ENCODE results near the gene ID3. TPM values are rescaled to one million over a fixed set of nuclear protein-coding genes. Genes with fewer than 3 reads are reported as not detected.

The ID3 gene
- total and polyA plus RNA-seq, 9 of the 15 experiments (the other 6 are each of a cell fraction or from before 2014, with no cell fraction given): 6.8 to 59.8 (median 23.5) TPM

GRCh38 chr1:23548704-23549143, 10.6 kb downstream of the ID3 start (continued):
- no peak for TF ChIP-seq RFX5 (IDR thresholded peaks at IDR 0.05; ENCODE audit: low read depth, low read length)
- TF ChIP-seq TAF9B (IDR thresholded peaks at IDR 0.05; ENCODE audit: partially characterized antibody): no peak
- TF ChIP-seq NFIC (IDR thresholded peaks at IDR 0.05): peak; percentile 45; the same call in 1 of the 2 replicates

DNA sequence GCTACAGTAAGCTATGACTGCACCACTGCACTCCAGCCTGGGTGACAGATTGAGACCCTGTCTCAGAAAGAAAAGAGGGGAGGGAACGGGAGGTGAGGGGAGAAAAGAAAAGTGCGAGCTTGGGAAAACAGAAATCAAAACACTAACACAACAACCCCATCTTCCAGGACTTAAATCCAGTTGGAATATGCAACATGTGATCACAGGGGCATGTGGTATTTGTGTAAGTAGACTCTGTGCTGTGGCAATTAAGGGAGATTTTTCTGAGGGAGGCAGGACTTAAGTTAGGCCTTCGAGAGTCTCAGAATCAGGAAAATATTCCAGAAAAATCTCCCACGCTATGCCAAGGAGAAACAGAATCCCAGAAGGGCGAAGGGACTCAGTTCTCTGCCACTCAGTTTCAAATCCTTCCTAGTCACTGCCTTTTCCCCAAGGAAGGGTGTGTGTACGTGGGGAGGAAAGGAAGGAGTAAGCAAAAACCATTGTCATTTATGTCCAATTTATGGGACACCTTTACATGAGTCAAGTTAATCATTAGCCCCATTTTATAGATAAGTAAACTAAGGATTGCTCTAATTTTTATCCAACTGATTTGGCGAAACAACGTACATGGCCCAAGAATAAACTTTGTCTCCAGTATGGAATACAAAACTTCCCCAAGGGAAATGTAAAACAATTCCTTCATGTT, 12.3 kb downstream of the ID3 start:
- CTCF ChIA-PET (ENCODE audit: low intra/inter-chr PET ratio): interaction anchor here (5.4 kb wide), 1 partner anchor 90 kb away, joined by 147 read pairs; no protein-coding TSS in a partner anchor
- in situ Hi-C loops (cut with MboI) (loop anchor here (5.0 kb wide), 1 partner anchor 90 kb away; no protein-coding TSS in a partner anchor), intact Hi-C loops (cut with micrococcal nuclease) (no loop called here)
- Histone ChIP-seq H3K9me3 (replicated peaks; ENCODE audit: control insufficient read depth, insufficient read depth, low read depth, low read length) (no peaks in the 10 kb centered on the region), H3K27me3 (ENCODE audit: control insufficient read depth in 2 of 2, insufficient read depth in 2 of 2, low read length in 2 of 2) (no peaks in the 10 kb centered on the region), H3K4me3 (no peak overlapping the region), H3K36me3 (ENCODE audit: control insufficient read depth, insufficient read depth, low read length) (no peaks in the 10 kb centered on the region), H2AFZ (ENCODE audit: low read depth, low read length) (0 out of 2 replicates have a peak overlapping the region, but pooled peaks have one; percentile 10), H3K27ac (ENCODE audit: extremely low read depth, low read depth, low read length) (no peak overlapping the region), H3K79me2 (ENCODE audit: control insufficient read depth, insufficient read depth, low read length) (no peaks in the 10 kb centered on the region), H3K9ac (ENCODE audit: insufficient read depth in 1 of 2, low read depth in 2 of 2, low read length in 2 of 2) (no peak overlapping the region), H3K9me1 (ENCODE audit: control insufficient read depth, insufficient read depth, low read length) (no peaks in the 10 kb centered on the region), H3K4me2 (ENCODE audit: insufficient read depth, low read length) (no peak overlapping the region), H4K20me1 (replicated peaks; ENCODE audit: control insufficient read depth, insufficient read depth, low read length) (no peaks in the 10 kb centered on the region), H3K4me1 (replicated peaks in 1 of 2; ENCODE audit: control insufficient read depth in 2 of 2, insufficient read depth in 2 of 2, low read length in 2 of 2) (peaks cover 4 to 17% of the 10 kb centered on the region in 2 experiments)
- FAIRE-seq: no peak
- BruUV-seq (replicated peaks): no TSS peak
- DNase-seq (ENCODE audit: extremely low read depth in 1 of 4, low spot score in 3 of 4): no peak
- ATAC-seq: no peak
- POLR2A ChIA-PET: interaction anchor here (0.6 to 2.3 kb wide), 3 partner anchors 11 to 90 kb away, joined by 3 to 11 read pairs (median 3); no protein-coding TSS in a partner anchor
- WGBS (ENCODE audit: insufficient coverage, low coverage, missing lambda C conversion rate): 55% methylated on average over 8 of the region's 8 CpGs
- TF ChIP-seq ZNF668 (CRISPR knock-in tag; IDR thresholded peaks at IDR 0.05): no peak
- TF ChIP-seq CHAMP1 (IDR thresholded peaks at IDR 0.05): no peak
- TF ChIP-seq ZNF740 (CRISPR knock-in tag; IDR thresholded peaks at IDR 0.05): no peak
- TF ChIP-seq ZNF740 (tag; IDR thresholded peaks at IDR 0.05): no peak
- no peak for TF ChIP-seq POLR2G (IDR thresholded peaks at IDR 0.05; ENCODE audit: low read depth, low read length)
- TF ChIP-seq GABPB1 (CRISPR knock-in tag; IDR thresholded peaks at IDR 0.05): no peak
- TF ChIP-seq SNRNP70 (optimal IDR thresholded peaks at IDR 0.05; ENCODE audit: low read depth, low read length): no peak
- TF ChIP-seq STAT6 (CRISPR knock-in tag; IDR thresholded peaks at IDR 0.05): no peak
- no peak for TF ChIP-seq EWSR1 (IDR thresholded peaks at IDR 0.05; ENCODE audit: borderline replicate concordance, low read depth, partially characterized antibody)
- no peak for TF ChIP-seq SIN3A (IDR thresholded peaks at IDR 0.05; ENCODE audit: borderline replicate concordance in 2 of 2, control insufficient read depth in 1 of 2, low read depth in 2 of 2, low read length in 2 of 2)
